Effector memory CD8-positive, alpha-beta T cell (primary cell): ENCODE results near the gene XDH.

Source experiments
- ATAC-seq: fragments of 150-1000 bp; cut with Tn5 transposase; replicated peaks from 2 replicates; pipeline ENCODE4 v1.10.0; 2021; ENCODE audit warnings: mild to moderate bottlenecking, moderate library complexity
- DNase-seq, 3 experiments: peaks; one replicate each; pipeline ENCODE4 v3.0.0; 2021
- H3K27ac Mint-ChIP-seq, 2 donors: one replicate each; pipeline ENCODE4 v1.8.0; 2022; ENCODE audit warnings: mild to moderate bottlenecking in 2 of 2, mixed read lengths in 2 of 2, moderate library complexity in 2 of 2
- H3K27me3 Mint-ChIP-seq, 2 donors: one replicate each; pipeline ENCODE4 v1.8.0; 2022; ENCODE audit warnings: mixed read lengths in 2 of 2
- H3K36me3 Mint-ChIP-seq: one replicate; pipeline ENCODE4 v1.8.0; 2022; ENCODE audit warnings: mild to moderate bottlenecking, moderate library complexity, mixed read lengths; ENCODE audit not compliant: insufficient read depth
- H3K4me1 Mint-ChIP-seq, 2 donors: one replicate each; pipeline ENCODE4 v1.8.0; 2022; ENCODE audit warnings: low read depth in 2 of 2, mixed read lengths in 2 of 2
- H3K4me3 Mint-ChIP-seq, 2 donors: one replicate each; pipeline ENCODE4 v1.8.0; 2022; ENCODE audit warnings: mild to moderate bottlenecking in 2 of 2, mixed read lengths in 2 of 2, moderate library complexity in 2 of 2
- H3K9me3 Mint-ChIP-seq, 2 donors: one replicate each; pipeline ENCODE4 v1.8.0; 2022; ENCODE audit warnings: mixed read lengths in 2 of 2

The XDH gene

DNA sequence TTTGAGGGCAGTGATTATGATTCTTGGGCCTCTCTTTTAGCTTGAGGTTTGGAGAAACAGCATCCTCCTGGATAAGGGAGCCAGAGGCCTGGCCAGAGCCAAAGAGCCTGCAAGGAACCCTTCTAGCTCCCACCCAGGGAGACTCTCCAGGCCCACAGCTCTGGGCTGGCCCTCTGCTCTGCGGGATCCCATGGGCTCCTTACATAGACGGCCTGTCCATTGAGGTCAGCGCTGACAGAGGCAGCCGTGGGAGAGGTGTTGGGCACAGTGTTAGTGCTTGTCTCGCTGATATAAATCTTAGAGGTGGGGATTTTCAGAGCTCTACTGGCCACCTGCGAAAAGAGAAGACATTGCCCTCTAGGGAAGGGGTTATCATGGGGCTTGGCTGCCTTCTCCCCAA lies 67.2 kb downstream of the XDH start:
- H3K27ac Mint-ChIP-seq, result no peak overlapping the region
- no peaks in the 10 kb centered on the region for H3K4me1 Mint-ChIP-seq
- H3K27me3 Mint-ChIP-seq, result peaks cover 47 to 53% of the 10 kb centered on the region in 2 donors
- peaks cover 3% of the 10 kb centered on the region for H3K36me3 Mint-ChIP-seq
- ATAC-seq, result no peak
- no peaks in the 10 kb centered on the region for H3K9me3 Mint-ChIP-seq
- no peak overlapping the region for H3K4me3 Mint-ChIP-seq
- DNase-seq, result no peak

DNA sequence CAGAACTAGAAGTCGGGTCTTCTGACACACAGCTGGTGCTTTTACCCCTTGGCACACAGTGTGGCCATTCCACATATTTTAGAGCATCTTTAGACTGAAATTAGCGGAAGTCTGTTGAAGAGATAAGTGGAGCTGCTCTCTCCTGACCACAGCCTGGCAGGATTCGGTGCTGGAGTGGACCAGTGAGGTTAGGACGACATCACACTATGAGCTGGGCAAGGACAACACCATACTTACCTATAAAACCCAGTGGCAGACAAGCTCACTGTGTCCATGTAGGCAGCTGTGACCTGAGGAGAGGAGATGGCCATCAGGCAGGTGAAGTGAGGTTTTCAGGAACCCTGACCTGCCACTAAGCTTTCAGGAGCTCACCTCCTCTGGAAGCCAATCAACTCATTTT lies 70.1 kb downstream of the XDH start:
- Mint-ChIP-seq H3K36me3 (peaks cover 3% of the 10 kb centered on the region), H3K27me3 (peaks cover 45 to 56% of the 10 kb centered on the region in 2 donors), H3K9me3 (no peaks in the 10 kb centered on the region), H3K4me1 (no peaks in the 10 kb centered on the region), H3K4me3 (no peak overlapping the region), H3K27ac (no peak overlapping the region)
- no peak for ATAC-seq
- DNase-seq, result no peak

DNA sequence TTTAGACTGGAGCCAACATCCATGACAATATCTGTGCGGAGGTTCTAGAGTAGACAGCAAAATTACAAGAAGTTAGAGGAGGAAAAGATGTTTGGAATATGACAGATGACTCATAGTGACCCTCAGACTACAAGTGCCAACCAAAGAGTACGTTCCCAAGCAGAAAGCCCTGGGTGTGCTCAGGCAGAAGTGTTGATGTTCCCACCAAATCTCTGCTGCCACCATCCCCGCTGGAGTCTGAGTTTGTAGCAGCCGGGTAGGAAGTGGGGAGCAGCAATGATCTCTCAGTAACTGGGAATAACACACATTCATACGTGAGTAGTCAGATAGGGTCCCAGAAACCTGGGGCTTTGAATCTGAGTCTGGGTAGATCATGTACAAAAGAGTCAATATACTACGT lies 73.2 kb downstream of the XDH start:
- H3K27me3 Mint-ChIP-seq, result peaks cover 41 to 60% of the 10 kb centered on the region in 2 donors
- ATAC-seq, result no peak
- no peak for DNase-seq
- H3K36me3 Mint-ChIP-seq, result peaks cover 3% of the 10 kb centered on the region
- no peak overlapping the region for H3K27ac Mint-ChIP-seq
- no peak overlapping the region for H3K4me3 Mint-ChIP-seq
- no peaks in the 10 kb centered on the region for H3K4me1 Mint-ChIP-seq
- H3K9me3 Mint-ChIP-seq, result no peaks in the 10 kb centered on the region

DNA sequence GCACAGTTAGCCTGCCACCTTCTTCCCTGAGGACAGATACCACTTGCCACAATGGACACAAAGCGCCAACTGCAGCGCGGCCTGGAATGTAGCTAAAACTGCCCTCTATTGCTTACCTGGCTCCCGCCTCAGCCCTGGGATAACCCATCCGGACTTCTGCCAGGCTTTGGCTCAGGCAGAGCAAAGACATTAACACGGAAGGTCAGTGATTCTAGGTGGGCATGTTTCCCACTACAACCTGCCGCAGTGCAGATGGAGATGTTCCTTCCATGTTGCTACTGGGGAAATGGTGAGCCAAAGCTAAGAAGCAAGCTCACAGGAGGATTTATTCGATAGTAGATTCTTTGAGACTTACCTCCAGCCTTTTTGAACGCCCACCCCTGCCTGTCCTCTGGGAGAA lies 74.8 kb downstream of the XDH start:
- Mint-ChIP-seq H3K4me3 (no peak overlapping the region), H3K9me3 (no peaks in the 10 kb centered on the region), H3K4me1 (no peaks in the 10 kb centered on the region), H3K27ac (no peak overlapping the region), H3K27me3 (peaks cover 38 to 57% of the 10 kb centered on the region in 2 donors), H3K36me3 (no peaks in the 10 kb centered on the region)
- DNase-seq, result no peak
- ATAC-seq, result no peak

DNA sequence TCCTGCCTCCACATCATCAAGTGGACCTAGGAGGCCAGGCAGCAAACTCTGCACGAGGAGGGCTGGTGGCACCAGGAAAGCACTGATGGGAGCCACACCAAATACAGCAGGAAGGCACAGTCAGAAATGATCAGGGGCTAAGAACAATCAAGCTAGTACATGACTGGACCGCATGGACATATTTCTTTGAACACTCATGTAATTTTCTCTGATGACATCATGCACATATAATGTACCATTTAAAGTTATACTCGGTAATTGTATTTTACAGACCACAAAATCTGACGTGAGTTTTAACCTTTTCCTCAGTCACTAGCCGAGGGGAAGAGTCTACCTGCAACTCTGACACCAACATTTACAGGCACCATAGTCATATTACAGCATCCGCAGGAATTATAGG lies 76.7 kb downstream of the XDH start:
- H3K4me3 Mint-ChIP-seq, result no peak overlapping the region
- no peak overlapping the region for H3K27ac Mint-ChIP-seq
- ATAC-seq, result no peak
- no peaks in the 10 kb centered on the region for H3K4me1 Mint-ChIP-seq
- peaks cover 35 to 62% of the 10 kb centered on the region in 2 donors for H3K27me3 Mint-ChIP-seq
- no peaks in the 10 kb centered on the region for H3K9me3 Mint-ChIP-seq
- DNase-seq, result no peak
- no peaks in the 10 kb centered on the region for H3K36me3 Mint-ChIP-seq

DNA sequence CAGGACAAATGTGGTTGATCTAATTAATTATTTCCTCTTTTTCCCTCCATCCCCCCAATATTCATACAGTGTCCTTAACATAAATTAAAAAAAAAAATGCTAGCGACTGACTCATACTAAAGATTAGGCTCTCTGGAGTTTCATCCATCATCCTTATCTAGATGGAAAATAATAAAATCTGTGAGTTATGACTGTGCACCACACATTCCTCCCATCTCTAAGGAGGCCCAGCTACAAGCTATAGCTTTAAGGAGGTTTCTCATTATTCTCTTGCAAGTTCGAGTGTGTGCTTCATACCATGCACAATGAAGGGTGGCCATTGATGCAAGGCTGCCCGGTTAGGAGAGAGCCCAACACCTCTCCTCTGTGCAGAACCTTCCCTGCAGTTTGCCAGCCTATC lies 77.3 kb downstream of the XDH start:
- Mint-ChIP-seq H3K4me3 (no peak overlapping the region), H3K9me3 (no peaks in the 10 kb centered on the region), H3K36me3 (no peaks in the 10 kb centered on the region), H3K4me1 (no peaks in the 10 kb centered on the region), H3K27ac (no peak overlapping the region), H3K27me3 (peaks cover 38 to 68% of the 10 kb centered on the region in 2 donors)
- ATAC-seq (no peak), DNase-seq (no peak)

DNA sequence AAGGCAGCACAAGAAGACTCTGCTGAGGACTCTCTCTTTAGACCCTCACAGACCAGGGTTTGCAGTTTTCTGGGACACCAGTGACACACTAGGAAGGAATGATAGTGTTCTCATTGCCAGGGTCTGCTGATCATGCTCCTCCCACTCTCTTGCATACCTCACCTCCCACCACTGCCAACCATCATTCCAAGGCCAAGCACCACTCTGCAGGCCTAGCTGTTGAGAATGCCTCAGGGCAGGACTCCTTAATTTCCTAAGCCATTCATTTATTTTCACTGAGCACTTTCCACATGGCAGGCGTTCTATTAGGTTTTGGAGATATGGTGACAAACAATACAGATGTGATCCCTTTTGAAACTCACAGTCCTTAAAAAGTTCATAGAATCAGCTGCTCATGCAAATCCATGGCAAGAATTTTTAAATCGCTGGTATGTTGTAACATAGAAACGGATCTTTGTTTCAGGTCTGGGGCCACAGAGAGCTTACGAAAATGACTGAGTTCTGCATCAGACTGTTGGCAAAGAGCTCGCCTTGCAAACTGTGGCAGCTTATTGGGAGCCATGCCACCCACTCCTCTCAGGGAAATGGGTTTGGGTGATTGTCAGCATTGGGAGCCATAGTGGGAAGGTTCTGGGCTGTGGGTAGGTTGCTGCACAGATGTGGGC lies 78.5 kb downstream of the XDH start:
- no peak overlapping the region for H3K27ac Mint-ChIP-seq
- no peaks in the 10 kb centered on the region for H3K4me1 Mint-ChIP-seq
- H3K27me3 Mint-ChIP-seq, result peaks cover 38 to 69% of the 10 kb centered on the region in 2 donors
- H3K36me3 Mint-ChIP-seq, result no peaks in the 10 kb centered on the region
- no peak overlapping the region for H3K4me3 Mint-ChIP-seq
- no peaks in the 10 kb centered on the region for H3K9me3 Mint-ChIP-seq
- DNase-seq (no peak), ATAC-seq (no peak)

DNA sequence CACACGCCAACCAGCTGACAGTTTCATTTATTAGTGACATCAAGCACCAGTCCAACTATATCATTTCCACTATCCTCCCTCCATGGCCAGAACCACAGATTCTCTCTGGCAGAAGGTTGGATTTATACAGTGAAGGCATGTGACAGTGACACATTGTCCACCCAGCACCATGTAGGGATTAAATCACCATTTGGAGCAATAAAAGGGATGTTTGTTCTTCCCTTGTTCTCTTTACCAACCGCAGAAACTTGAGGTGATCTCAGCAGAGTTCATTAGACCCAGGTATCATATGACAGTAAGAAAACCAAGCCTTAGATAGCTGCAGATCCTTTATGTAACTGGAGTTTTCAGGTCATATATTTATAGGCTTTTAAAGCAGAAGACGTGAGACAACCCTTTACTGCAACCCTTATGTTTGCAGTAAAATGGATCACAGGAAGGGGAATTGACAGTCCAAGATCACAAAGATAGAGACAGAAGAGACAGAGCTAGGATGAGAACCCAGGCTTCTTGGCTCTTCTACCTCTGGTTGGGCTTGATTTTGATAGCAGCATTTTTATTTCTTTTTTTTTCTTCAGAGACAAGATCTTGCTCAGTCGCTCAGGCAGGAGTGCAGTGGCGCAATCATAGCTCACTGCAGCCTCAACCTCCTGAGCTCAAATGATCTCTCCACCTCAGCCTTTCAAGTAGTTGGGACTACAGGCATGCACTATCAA lies 80.1 kb downstream of the XDH start:
- ATAC-seq, result no peak
- H3K27ac Mint-ChIP-seq, result no peak overlapping the region
- no peaks in the 10 kb centered on the region for H3K36me3 Mint-ChIP-seq
- no peaks in the 10 kb centered on the region for H3K9me3 Mint-ChIP-seq
- no peak overlapping the region for H3K4me3 Mint-ChIP-seq
- DNase-seq, result no peak
- H3K27me3 Mint-ChIP-seq, result peaks cover 33 to 57% of the 10 kb centered on the region in 2 donors
- H3K4me1 Mint-ChIP-seq, result no peaks in the 10 kb centered on the region

DNA sequence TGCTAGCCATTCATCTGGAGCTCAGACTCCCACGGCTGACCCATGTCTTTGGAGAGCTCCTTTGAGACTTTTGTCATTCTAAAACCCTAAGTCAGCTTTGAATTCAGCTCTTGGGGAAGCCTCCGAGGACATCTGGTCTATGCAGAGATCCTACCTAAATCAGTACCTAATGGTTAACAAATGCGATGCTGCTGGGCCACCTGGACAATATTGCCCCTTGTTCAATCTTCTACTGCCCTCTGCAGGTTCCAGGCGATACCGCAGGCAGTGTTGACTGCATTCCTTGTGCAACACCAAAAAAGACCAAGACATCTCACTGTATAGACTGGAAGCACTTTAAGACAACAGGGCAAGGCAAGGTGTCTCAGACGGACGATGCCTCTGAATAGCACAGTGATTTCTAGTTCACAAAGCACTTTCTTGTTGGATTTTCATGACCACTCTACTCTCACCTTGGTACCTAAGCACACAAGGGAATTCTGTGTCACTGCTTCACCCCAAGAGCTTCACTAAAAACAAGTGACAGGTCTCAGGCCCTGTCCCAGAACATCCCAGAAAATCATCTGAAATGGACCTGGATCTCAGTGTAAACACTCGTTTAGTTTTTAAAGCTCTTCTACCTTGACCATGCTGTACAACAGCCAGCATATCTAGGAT lies 80.9 kb downstream of the XDH start:
- H3K9me3 Mint-ChIP-seq, result no peaks in the 10 kb centered on the region
- peak; percentile 74 to 82 (median 78) for DNase-seq
- no peaks in the 10 kb centered on the region for H3K36me3 Mint-ChIP-seq
- no peak overlapping the region for H3K27ac Mint-ChIP-seq
- no peak overlapping the region for H3K4me3 Mint-ChIP-seq
- no peaks in the 10 kb centered on the region for H3K4me1 Mint-ChIP-seq
- ATAC-seq, result peak; percentile 88
- H3K27me3 Mint-ChIP-seq, result peaks cover 33 to 51% of the 10 kb centered on the region in 2 donors

DNA sequence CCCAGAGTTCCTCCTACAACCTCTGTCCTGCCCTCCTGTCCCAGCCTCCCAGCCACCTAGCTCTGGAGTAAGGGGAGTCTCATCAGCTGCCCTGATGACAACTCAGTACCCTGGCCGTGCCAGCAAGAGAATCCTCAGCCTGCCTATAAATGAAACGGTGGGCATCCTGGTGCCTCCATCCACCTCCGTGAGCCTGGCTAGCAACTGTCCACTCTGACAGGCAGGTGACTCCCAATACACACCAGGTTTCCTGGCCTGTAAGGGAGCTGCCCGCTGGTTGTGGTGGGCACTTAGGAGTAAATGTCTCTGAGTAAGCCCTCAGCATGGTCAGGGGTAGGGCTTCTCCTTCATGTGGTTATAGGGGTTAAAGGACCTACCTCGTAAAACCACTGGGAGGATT lies 81.5 kb downstream of the XDH start:
- Mint-ChIP-seq H3K4me1 (no peaks in the 10 kb centered on the region), H3K4me3 (no peak overlapping the region), H3K9me3 (no peaks in the 10 kb centered on the region), H3K36me3 (no peaks in the 10 kb centered on the region), H3K27me3 (peaks cover 33 to 51% of the 10 kb centered on the region in 2 donors), H3K27ac (no peak overlapping the region)
- no peak for ATAC-seq
- DNase-seq, result no peak

DNA sequence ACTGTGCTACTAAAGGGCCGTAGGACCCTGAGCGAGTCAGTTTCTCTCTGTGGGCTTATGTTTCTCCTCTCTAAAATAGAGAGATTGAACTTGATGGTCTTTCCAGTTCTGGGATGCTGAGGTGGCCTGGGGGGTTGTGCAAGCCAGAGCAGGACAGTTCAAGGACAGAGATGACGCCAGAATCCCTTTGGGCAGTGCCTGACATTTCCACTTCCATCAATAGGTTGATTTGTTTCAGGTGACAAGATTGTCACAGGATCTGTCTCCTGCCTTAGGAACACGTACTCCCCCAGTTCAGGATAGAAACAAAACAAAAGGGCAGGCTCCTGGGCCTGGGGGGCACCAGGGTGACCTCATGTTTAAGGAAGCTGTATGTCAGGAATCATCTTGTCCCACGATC lies 82.0 kb downstream of the XDH start:
- Mint-ChIP-seq H3K4me1 (no peaks in the 10 kb centered on the region), H3K27ac (no peak overlapping the region), H3K9me3 (no peaks in the 10 kb centered on the region), H3K36me3 (no peaks in the 10 kb centered on the region), H3K27me3 (peaks cover 31 to 46% of the 10 kb centered on the region in 2 donors), H3K4me3 (no peak overlapping the region)
- ATAC-seq (no peak), DNase-seq (no peak)

DNA sequence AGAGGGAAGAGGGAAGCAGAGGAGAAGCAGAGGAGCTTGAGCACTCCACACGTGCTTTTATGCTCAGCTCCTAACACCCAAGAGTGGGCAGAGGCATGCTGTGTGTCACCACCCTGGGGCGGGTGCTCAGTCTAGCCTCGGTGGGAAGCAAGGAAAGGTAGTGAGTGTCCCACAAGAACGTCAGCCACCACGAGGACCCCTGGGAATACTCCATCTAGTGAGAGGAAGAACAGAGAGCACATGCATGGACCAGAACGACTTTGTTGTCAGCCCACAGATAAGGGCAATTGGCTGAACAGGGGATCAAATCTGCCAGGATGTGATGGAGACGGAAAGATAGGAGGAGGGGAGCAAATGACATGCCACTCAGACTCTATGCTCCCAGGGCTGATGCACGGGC lies 83.4 kb downstream of the XDH start:
- H3K9me3 Mint-ChIP-seq, result no peaks in the 10 kb centered on the region
- no peak overlapping the region for H3K4me3 Mint-ChIP-seq
- no peaks in the 10 kb centered on the region for H3K36me3 Mint-ChIP-seq
- no peaks in the 10 kb centered on the region for H3K4me1 Mint-ChIP-seq
- no peak overlapping the region for H3K27ac Mint-ChIP-seq
- ATAC-seq (no peak), DNase-seq (no peak)
- H3K27me3 Mint-ChIP-seq, result peaks cover 17 to 32% of the 10 kb centered on the region in 2 donors

DNA sequence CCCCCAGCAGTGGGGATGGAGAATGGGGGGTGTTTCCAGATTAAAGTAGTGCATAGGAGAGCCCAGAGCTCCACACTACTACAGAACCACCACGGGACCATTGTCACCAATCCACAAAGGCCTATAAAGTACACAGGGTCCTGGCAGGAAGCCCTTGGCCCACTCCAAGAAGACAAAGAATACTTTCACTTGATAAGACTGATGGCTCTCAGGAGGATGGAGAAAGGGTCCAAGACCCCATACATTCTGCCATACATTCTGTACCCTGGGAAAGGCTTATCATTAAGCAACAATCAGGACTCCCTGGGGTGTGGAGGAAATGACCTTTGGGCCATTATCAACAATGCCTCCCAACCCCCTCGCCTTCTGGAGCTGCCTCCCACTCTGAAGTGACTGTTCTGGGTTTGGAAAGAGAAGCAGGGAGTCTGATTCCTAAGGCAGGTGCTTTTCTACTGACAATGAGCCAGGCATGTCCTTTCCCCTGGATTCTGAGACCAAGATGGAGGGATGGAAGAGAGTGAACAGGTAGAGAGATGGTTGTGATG lies 85.4 kb downstream of the XDH start:
- no peak overlapping the region for H3K27ac Mint-ChIP-seq
- no peak overlapping the region for H3K4me3 Mint-ChIP-seq
- H3K9me3 Mint-ChIP-seq, result no peaks in the 10 kb centered on the region
- ATAC-seq (no peak), DNase-seq (no peak)
- peaks cover 8 to 9% of the 10 kb centered on the region in 2 donors for H3K4me1 Mint-ChIP-seq
- peaks cover 12 to 21% of the 10 kb centered on the region in 2 donors for H3K27me3 Mint-ChIP-seq
- H3K36me3 Mint-ChIP-seq, result no peaks in the 10 kb centered on the region

DNA sequence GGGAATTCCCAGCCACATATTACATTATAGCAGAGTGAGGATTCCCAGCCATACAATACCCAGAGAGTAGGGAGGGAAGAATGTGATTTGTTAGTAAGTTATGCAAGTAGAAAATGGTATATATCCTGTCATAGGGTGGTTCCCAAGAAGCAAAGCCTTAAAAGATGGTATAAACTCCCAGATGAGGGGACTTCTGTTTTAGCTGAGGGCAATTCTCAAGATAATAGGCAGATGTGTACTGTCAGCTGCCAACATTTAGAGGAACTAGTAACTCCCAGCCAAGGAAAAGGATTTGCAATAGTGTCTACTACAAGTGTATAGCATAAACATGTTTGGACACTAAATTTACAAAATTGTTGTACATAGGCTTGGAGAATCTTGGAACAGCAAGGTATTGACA lies 86.5 kb downstream of the XDH start:
- Mint-ChIP-seq H3K27me3 (peaks cover 8 to 12% of the 10 kb centered on the region in 2 donors), H3K27ac (no peak overlapping the region), H3K4me1 (peaks cover 16 to 20% of the 10 kb centered on the region in 2 donors), H3K4me3 (no peak overlapping the region), H3K36me3 (no peaks in the 10 kb centered on the region), H3K9me3 (no peaks in the 10 kb centered on the region)
- DNase-seq, result no peak
- ATAC-seq, result no peak
